Measurements from ENCODE around the gene CAPN7. TPM values are rescaled to one million over a fixed set of nuclear protein-coding genes. Genes with fewer than 3 reads are reported as not detected.

The CAPN7 gene
- total RNA-seq, 2 experiments from 2014 or later, result 23.6 to 28.1 TPM

DNA sequence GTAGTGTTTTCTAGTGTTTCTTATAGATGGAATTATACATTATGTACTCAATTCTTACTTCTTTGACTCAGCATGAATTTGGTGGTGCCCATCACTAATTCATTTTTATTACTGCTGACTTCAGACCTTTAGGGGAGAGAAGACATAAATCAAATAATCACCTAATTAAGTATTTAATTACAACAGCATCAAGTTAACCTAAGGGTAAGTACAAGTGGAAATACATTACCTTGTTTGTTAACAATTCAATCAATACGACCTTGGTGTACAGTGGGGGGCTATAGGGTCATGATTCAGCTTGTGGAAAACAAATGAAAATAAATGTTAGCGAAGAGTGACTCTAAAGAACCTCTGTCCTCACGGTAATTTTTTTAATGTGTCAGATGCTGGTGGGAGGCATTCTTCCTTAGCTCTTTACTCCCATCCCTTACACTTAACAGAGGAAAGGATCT, 538 bp upstream of the CAPN7 start:
- intact Hi-C loops (cut with micrococcal nuclease), result loop anchor here (5.0 to 10.0 kb wide), 7 partner anchors 127 to 1039 kb away; partner anchors contain the start of genes EAF1, METTL6, NR2C2 and SH3BP5
- Mint-ChIP-seq H3K27ac (peak overlapping the region; percentile 81), H3K27me3 (no peaks in the 10 kb centered on the region), H3K36me3 (peaks cover 1% of the 10 kb centered on the region), H3K9me3 (no peaks in the 10 kb centered on the region), H3K4me1 (ENCODE audit: low read depth) (peaks cover 26% of the 10 kb centered on the region), H3K4me3 (peak overlapping the region; percentile 79)
- DNase-seq, result no peak
- ChIA-PET POLR2A (interaction anchor here (0.7 to 2.0 kb wide), 10 partner anchors 41 to 1059 kb away, joined by 3 to 6 read pairs (median 4); partner anchors contain the start of genes DPH3, MRPS25, NR2C2 and OXNAD1), CTCF (interaction anchor here (0.7 to 8.5 kb wide), 14 partner anchors 10 to 352 kb away, joined by 3 to 123 read pairs (median 6); no protein-coding TSS in a partner anchor)

DNA sequence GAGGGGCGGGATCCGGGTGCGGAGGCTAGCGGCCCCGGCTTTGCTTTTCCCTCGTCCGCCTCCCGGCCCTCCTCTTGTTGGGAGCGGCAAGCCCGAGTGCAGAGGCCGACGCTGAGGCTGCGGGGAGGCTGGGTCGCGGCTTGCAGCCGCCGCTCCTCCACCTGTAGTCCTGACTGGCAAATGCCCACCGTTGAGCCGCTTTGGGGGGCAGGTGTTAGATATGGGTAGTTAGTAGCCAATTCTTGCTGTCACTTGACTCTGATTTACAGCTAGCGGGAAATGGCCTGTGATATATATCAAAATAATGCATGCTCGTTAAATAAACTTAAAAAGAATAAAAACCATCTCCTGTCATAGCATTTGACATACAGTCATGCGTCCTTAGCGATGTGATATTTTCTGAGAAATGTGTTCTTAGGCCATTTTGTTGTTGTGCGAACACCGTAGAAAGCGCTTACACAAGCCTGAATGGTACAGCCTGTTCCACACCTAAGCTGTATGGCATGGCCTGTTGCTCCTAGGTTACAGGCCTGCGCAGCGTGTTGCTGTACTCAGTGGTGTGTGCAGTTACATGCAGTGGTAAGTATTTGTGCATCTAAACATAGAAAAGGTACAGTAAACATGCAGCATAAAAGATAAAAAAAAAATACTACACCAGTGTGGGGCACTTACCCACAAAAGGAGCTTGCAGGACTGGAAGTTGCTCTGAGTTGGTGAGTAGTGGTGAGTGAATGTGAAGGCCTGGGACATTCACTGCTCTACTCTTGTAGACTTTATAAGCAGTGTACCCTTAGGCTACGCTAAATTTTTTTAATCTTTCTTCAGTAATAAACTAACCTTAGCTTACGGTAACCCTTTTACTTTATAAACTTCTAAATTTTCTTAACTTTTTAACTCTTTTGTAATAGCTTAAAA, 873 bp downstream of the CAPN7 start:
- H3K27ac Mint-ChIP-seq, result peak overlapping the region; percentile 82
- ChIA-PET CTCF (interaction anchor here (0.6 to 8.5 kb wide), 12 partner anchors 22 to 1544 kb away, joined by 3 to 123 read pairs (median 7); no protein-coding TSS in a partner anchor), POLR2A (interaction anchor here (0.7 to 2.0 kb wide), 7 partner anchors 39 to 395 kb away, joined by 3 to 6 read pairs (median 3); partner anchors contain the start of genes BTD, HACL1, MRPS25 and RBSN)
- no peaks in the 10 kb centered on the region for H3K27me3 Mint-ChIP-seq
- peaks cover 31% of the 10 kb centered on the region for H3K4me1 Mint-ChIP-seq (ENCODE audit: low read depth)
- no peaks in the 10 kb centered on the region for H3K9me3 Mint-ChIP-seq
- peaks cover 2% of the 10 kb centered on the region for H3K36me3 Mint-ChIP-seq
- intact Hi-C loops (cut with micrococcal nuclease), result loop anchor here (1.0 to 10.0 kb wide), 14 partner anchors 62 to 1038 kb away; partner anchors contain the start of genes BTD, EAF1, HACL1 and METTL6
- H3K4me3 Mint-ChIP-seq, result peak overlapping the region; percentile 81
- DNase-seq, result peak; percentile 37

DNA sequence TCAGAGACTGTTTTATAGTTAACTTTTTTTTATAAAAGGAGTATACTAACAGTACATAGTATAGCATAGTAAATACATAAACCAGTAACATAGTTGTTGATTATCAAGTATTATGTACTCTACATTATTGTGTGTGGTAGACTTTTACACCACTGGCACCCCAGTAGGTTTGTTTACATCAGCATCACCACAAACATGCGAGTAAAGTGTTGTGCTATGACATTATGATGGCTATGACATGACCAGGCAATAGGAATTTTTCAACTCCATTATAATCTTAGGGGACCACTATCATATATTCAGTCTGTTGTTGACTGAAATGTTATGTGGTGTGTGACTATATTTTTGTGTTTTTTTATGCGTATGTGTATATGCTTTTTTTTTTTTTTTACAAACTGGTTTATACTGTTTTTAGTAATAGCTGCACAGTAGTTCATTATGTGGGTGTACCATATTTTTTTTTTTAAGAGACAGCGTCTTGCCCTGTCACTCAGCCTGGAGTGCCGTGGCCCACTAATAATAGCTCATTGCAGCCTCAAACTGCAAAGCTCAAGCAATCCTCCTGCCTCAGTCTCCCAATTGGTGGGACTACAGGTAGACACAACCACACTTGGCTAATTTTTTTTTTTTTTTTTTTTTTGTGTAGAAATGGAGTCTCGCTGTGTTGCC, 1.9 kb downstream of the CAPN7 start:
- no peaks in the 10 kb centered on the region for H3K9me3 Mint-ChIP-seq
- H3K36me3 Mint-ChIP-seq, result peaks cover 4% of the 10 kb centered on the region
- no peaks in the 10 kb centered on the region for H3K27me3 Mint-ChIP-seq
- peak overlapping the region; percentile 61 for H3K4me3 Mint-ChIP-seq
- ChIA-PET CTCF (interaction anchor here (0.7 to 8.5 kb wide), 7 partner anchors 28 to 973 kb away, joined by 3 to 76 read pairs (median 8); no protein-coding TSS in a partner anchor), POLR2A (interaction anchor here (0.7 kb wide), 1 partner anchor 260 kb away, joined by 8 read pairs; no protein-coding TSS in a partner anchor)
- H3K27ac Mint-ChIP-seq, result peak overlapping the region; percentile 57
- H3K4me1 Mint-ChIP-seq (ENCODE audit: low read depth), result peaks cover 33% of the 10 kb centered on the region
- DNase-seq, result no peak
- intact Hi-C loops (cut with micrococcal nuclease), result loop anchor here (2.0 to 10.0 kb wide), 10 partner anchors 61 to 1037 kb away; partner anchors contain the start of genes BTD, EAF1, HACL1 and METTL6

DNA sequence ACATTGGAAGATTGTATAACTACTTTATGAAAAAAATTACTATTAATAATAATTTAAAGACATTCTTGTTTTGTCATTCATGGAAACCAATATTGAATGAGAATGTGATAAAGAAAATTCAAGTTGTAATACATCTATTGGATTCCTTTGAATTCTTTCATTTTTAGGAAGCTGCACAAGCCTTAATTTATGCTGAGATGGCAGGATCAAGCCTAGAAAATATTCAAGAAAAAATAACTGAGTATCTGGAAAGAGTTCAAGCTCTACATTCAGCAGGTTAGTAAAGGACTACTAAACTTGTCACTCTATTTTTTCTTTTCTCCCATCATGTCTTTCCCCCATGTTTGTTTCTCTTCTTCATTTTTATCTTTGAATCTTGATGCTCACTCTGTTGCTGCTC, 5.9 kb downstream of the CAPN7 start:
- Mint-ChIP-seq H3K36me3 (peaks cover 17% of the 10 kb centered on the region), H3K4me1 (ENCODE audit: low read depth) (peaks cover 31% of the 10 kb centered on the region), H3K27me3 (no peaks in the 10 kb centered on the region), H3K9me3 (no peaks in the 10 kb centered on the region), H3K4me3 (no peak overlapping the region), H3K27ac (no peak overlapping the region)
- ChIA-PET POLR2A (no interaction called here), CTCF (no interaction called here)
- DNase-seq, result no peak
- intact Hi-C loops (cut with micrococcal nuclease), result no loop called here

DNA sequence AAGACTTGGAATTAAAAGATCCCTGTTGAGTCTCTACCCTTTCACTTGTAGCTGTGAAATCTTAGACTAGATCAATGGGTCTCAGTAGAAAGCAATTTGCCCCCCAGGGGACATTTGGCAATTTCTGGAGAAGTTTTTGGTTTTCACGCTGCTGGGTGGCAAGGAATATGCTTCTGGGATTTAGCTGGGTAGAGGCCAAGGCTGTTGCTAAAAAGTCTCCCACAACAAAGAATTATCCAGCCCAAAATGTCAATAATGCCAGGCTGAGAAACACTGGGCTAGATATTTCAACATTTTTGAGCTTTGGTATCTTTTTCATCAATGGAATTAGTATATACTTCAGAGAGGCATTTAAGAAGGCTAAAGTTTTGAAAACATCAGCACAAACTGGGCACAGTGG, 8.7 kb downstream of the CAPN7 start:
- intact Hi-C loops (cut with micrococcal nuclease), result no loop called here
- peaks cover 33% of the 10 kb centered on the region for H3K36me3 Mint-ChIP-seq
- H3K27ac Mint-ChIP-seq, result no peak overlapping the region
- POLR2A ChIA-PET, result no interaction called here
- no peaks in the 10 kb centered on the region for H3K9me3 Mint-ChIP-seq
- no peaks in the 10 kb centered on the region for H3K27me3 Mint-ChIP-seq
- peaks cover 18% of the 10 kb centered on the region for H3K4me1 Mint-ChIP-seq (ENCODE audit: low read depth)
- no peak overlapping the region for H3K4me3 Mint-ChIP-seq
- DNase-seq, result no peak
- CTCF ChIA-PET, result interaction anchor here (1.0 to 1.1 kb wide), 2 partner anchors 11 to 193 kb away, joined by 3 read pairs; no protein-coding TSS in a partner anchor

DNA sequence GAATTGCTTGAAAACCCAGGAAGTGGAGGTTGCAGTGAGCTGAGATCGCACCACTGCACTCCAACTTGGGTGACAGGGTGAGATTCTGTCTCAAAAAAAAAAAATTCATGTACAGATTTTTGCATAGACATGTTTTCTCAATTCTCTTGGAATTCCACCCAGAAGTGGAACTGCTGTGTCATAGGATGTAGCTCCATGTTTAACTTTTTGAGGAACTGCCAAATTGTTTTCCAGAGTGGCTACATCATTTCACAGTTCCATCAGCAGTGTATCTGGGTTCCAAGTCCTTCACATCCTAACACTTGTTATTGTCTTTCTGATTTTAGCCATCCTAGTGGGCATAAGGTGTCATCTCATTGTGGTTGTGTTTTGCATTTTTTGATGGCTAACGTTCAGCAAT, 9.9 kb downstream of the CAPN7 start:
- POLR2A ChIA-PET, result no interaction called here
- CTCF ChIA-PET, result no interaction called here
- no peaks in the 10 kb centered on the region for H3K27me3 Mint-ChIP-seq
- H3K36me3 Mint-ChIP-seq, result peaks cover 38% of the 10 kb centered on the region
- H3K27ac Mint-ChIP-seq, result no peak overlapping the region
- no peaks in the 10 kb centered on the region for H3K9me3 Mint-ChIP-seq
- DNase-seq, result no peak
- no peak overlapping the region for H3K4me3 Mint-ChIP-seq
- H3K4me1 Mint-ChIP-seq (ENCODE audit: low read depth), result peaks cover 13% of the 10 kb centered on the region
- intact Hi-C loops (cut with micrococcal nuclease), result no loop called here

DNA sequence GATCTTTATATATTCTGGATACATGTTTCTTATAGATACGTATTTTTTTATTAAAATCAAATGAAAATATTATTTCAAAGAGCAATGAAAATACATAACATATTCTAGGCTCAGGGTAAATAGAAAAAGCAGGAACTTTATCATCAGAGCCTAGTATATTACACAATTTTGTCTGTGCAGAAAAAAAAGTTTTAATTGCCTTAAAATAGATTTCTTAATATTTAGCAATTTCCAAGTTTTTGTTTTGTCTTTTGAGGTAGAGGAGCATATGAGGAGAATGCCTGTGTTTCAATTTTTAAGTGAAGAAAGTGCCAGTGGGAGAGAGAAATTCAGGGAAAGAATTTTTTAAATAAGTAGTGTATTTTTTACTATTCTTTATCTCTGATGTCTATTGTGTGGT, 10.5 kb downstream of the CAPN7 start:
- ChIA-PET CTCF (no interaction called here), POLR2A (no interaction called here)
- intact Hi-C loops (cut with micrococcal nuclease), result no loop called here
- peaks cover 38% of the 10 kb centered on the region for H3K36me3 Mint-ChIP-seq
- H3K9me3 Mint-ChIP-seq, result no peaks in the 10 kb centered on the region
- peaks cover 10% of the 10 kb centered on the region for H3K4me1 Mint-ChIP-seq (ENCODE audit: low read depth)
- no peaks in the 10 kb centered on the region for H3K27me3 Mint-ChIP-seq
- H3K4me3 Mint-ChIP-seq, result no peak overlapping the region
- no peak for DNase-seq
- H3K27ac Mint-ChIP-seq, result no peak overlapping the region

DNA sequence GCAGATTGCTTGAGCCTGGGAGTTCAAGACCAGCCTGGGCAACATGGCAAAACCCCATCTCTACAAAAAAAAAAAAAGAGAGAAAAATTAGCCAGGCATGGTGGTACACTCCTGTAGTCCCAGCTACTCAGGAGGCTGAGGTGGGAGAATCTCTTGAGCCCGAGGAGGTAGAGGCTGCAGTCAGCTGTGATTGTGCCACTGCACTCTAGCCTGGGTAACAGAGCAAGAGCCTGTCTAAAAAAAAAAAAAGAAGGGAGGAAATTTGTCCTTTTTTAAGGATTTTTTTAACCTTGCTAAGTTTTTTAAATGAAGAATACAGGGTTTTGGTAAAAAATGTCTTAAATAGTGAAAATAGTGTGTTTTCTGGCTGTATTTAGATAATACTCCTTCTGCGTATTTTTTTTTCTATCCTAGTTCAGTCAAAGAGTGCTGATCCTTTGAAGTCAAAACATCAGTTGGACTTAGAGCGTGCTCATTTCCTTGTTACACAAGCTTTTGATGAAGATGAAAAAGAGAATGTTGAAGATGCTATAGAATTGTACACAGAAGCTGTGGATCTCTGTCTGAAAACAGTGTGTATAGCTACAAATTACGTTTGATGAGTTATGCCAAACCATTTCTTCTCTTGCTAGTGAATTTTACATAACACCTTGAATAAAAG, 11.1 kb downstream of the CAPN7 start:
- H3K27ac Mint-ChIP-seq, result no peak overlapping the region
- ChIA-PET CTCF (interaction anchor here (0.6 to 0.8 kb wide), 2 partner anchors 109 to 372 kb away, joined by 5 to 9 read pairs; no protein-coding TSS in a partner anchor), POLR2A (no interaction called here)
- H3K4me3 Mint-ChIP-seq, result no peak overlapping the region
- H3K9me3 Mint-ChIP-seq, result no peaks in the 10 kb centered on the region
- no peaks in the 10 kb centered on the region for H3K27me3 Mint-ChIP-seq
- intact Hi-C loops (cut with micrococcal nuclease), result no loop called here
- peaks cover 38% of the 10 kb centered on the region for H3K36me3 Mint-ChIP-seq
- H3K4me1 Mint-ChIP-seq (ENCODE audit: low read depth), result peaks cover 10% of the 10 kb centered on the region
- no peak for DNase-seq

DNA sequence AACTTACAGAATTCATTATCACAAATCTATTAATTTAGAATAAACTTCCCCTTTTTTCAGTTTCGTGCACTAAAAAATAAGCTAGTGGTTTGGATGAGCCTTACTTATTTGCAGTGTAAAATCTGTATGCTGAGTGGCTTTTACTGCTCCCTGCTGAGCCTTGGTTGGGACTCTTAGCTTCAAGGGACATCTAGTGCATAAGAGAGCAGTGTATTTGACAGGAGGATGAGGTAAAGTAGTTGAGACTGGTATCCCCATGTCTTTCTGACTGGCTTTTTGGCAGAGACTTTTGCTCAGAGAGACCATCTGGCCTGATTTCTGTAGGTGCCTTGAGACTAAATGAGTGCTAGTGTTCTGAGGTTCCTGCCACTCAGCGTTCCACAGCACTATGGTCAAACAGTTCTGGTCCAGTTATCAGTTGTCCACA, 11.8 kb downstream of the CAPN7 start:
- ChIA-PET POLR2A (no interaction called here), CTCF (interaction anchor here (0.8 kb wide), 1 partner anchor 110 kb away, joined by 5 read pairs; no protein-coding TSS in a partner anchor)
- H3K4me1 Mint-ChIP-seq (ENCODE audit: low read depth), result peaks cover 7% of the 10 kb centered on the region
- H3K4me3 Mint-ChIP-seq, result no peak overlapping the region
- DNase-seq, result no peak
- intact Hi-C loops (cut with micrococcal nuclease), result no loop called here
- H3K9me3 Mint-ChIP-seq, result no peaks in the 10 kb centered on the region
- no peak overlapping the region for H3K27ac Mint-ChIP-seq
- H3K27me3 Mint-ChIP-seq, result no peaks in the 10 kb centered on the region
- peaks cover 40% of the 10 kb centered on the region for H3K36me3 Mint-ChIP-seq

DNA sequence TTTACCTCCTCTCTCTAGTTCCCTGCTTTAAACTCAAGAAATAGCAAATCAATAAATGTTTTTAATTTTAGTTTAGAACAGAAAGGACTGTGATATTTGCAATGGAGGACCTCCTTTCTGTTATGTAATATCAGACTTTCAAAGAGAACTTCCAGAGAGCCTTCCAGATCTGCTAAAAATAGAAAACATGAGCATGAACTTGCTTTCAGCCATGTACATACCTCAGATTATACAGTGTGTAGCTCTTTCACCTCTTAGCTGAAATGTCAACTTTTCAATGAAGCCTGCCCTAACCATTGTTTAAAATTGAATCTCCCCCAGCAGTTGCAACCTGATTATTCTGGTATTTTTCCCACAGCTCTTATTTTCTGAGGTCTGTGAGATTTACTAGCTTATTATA, 12.6 kb downstream of the CAPN7 start:
- peaks cover 7% of the 10 kb centered on the region for H3K4me1 Mint-ChIP-seq (ENCODE audit: low read depth)
- H3K9me3 Mint-ChIP-seq, result no peaks in the 10 kb centered on the region
- DNase-seq, result no peak
- peaks cover 37% of the 10 kb centered on the region for H3K36me3 Mint-ChIP-seq
- POLR2A ChIA-PET, result no interaction called here
- H3K27me3 Mint-ChIP-seq, result no peaks in the 10 kb centered on the region
- CTCF ChIA-PET, result no interaction called here
- no peak overlapping the region for H3K4me3 Mint-ChIP-seq
- no peak overlapping the region for H3K27ac Mint-ChIP-seq
- intact Hi-C loops (cut with micrococcal nuclease), result no loop called here

DNA sequence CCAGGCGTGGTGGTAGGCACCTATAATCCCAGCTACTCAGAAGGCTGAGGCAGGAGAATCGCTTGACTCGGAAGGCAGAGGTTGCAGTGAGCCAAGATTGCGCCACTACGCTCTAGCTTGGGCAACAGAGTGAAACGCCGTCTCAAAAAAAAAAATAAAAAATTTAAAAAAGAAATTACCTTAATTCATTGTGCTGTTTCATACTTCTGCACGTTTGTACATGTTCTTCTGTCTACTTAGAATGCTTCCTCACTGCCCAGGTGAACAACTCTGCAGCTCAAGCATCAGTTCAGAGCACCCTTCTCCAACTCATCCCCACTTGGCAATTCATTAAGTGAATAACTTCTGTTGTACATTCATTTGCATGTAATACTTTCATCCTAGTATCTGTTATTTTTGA, 14.0 kb downstream of the CAPN7 start:
- no peaks in the 10 kb centered on the region for H3K27me3 Mint-ChIP-seq
- no peak overlapping the region for H3K27ac Mint-ChIP-seq
- no peak overlapping the region for H3K4me3 Mint-ChIP-seq
- ChIA-PET CTCF (interaction anchor here (1.0 kb wide), 1 partner anchor 185 kb away, joined by 3 read pairs; no protein-coding TSS in a partner anchor), POLR2A (no interaction called here)
- H3K9me3 Mint-ChIP-seq, result no peaks in the 10 kb centered on the region
- peaks cover 36% of the 10 kb centered on the region for H3K36me3 Mint-ChIP-seq
- H3K4me1 Mint-ChIP-seq (ENCODE audit: low read depth), result peaks cover 7% of the 10 kb centered on the region
- intact Hi-C loops (cut with micrococcal nuclease), result no loop called here
- no peak for DNase-seq
